NCI-H460 (cell line): ENCODE results near the gene PCDHGA12. TPM values are rescaled to one million over a fixed set of nuclear protein-coding genes. Genes with fewer than 3 reads are reported as not detected.
A peak's percentile ranks its signal among the peaks of the same experiment; 100 is the strongest.

ENCODE experiments used
- DNase-seq: peaks from one replicate; pipeline ENCODE4 v3.0.0-alpha.2; 2016; ENCODE audit warnings: low read depth; ENCODE audit errors: extremely low read depth
- total RNA-seq: library from RNA; depleted of rRNA; stranded (reverse); fragments of >200 nt; shearing (Covaris generic); gene quantifications from 2 replicates; pipeline ENCODE4 v1.2.3, GENCODE V29; 2014; rRNA removed

PCDHGA12 gene
- total RNA-seq, 1 experiment from 2014 or later, result 0.42 TPM

GRCh38 chr5:141437221-141437620 lies 6.9 kb downstream of the PCDHGA12 start:
- no peak for DNase-seq

- no peak for DNase-seq
Measured at GRCh38 chr5:141439411-141440141, 9.3 kb downstream of the PCDHGA12 start.

- no peak for DNase-seq
Measured at GRCh38 chr5:141440341-141440740, 10.0 kb downstream of the PCDHGA12 start.

DNA sequence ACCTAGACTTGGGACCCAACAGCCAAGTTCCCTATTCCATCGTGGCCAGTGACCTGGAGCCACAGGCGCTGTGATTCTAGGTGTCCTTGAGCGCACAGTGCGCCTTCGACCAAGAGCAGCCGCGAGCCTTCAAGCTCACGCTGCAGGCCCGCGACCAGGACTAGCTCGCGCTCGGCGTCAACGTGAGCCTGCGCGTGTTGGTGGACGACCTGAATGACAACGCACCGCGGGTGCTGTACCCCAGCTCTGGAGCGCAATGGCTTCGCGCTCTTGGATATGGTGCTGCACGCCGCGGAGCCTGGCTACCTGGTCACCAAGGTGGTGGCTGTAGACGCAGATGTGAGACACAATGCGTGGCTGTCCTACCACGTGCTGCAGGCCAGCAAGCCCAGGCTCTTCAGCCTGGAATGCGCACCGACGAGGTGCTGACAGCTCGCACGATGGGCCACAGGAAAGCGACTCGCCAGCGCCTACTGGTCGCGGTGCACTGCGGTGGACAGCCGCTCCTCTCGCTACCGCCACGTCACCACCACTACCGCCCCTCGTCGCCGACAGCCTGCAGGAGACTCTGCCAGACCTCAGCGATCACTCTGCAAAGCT lies 11.4 kb downstream of the PCDHGA12 start:
- no peak for DNase-seq

DNA sequence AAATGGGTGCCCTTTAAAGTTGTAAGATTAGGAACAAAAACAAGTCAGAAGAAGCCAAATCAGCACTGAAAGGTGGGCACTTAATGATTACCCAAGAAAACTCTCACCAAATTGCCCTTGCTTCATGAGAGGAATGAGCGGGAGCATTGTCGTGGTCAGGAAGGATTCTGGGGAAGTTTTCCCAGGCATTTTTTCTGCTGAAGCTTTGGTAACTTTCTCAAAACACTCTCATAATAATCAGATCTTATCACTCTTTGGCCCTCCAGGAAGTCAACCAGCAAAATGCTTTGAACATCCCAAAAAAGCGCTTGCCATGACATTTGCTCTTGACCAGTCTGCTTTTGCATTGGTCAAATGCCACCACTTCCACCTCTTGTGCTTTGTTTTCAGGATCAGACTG lies 35.0 kb downstream of the PCDHGA12 start:
- no peak for DNase-seq

- DNase-seq, result peak; percentile 92
Measured at GRCh38 chr5:141475625-141476131, 45.4 kb downstream of the PCDHGA12 start, which contains the start of gene PCDHGC3. Gene PCDHGC3, plus strand, starts transcription at chr5:141475966. Its CDS starts 151 bp downstream, at chr5:141476117.

GRCh38 chr5:141476132-141476911 lies 46.0 kb downstream of the PCDHGA12 start:
- peak; percentile 44 for DNase-seq

DNA sequence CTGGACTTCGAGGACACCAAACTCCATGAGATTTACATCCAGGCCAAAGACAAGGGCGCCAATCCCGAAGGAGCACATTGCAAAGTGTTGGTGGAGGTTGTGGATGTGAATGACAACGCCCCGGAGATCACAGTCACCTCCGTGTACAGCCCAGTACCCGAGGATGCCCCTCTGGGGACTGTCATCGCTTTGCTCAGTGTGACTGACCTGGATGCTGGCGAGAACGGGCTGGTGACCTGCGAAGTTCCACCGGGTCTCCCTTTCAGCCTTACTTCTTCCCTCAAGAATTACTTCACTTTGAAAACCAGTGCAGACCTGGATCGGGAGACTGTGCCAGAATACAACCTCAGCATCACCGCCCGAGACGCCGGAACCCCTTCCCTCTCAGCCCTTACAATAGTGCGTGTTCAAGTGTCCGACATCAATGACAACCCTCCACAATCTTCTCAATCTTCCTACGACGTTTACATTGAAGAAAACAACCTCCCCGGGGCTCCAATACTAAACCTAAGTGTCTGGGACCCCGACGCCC lies 46.8 kb downstream of the PCDHGA12 start:
- no peak for DNase-seq

DNA sequence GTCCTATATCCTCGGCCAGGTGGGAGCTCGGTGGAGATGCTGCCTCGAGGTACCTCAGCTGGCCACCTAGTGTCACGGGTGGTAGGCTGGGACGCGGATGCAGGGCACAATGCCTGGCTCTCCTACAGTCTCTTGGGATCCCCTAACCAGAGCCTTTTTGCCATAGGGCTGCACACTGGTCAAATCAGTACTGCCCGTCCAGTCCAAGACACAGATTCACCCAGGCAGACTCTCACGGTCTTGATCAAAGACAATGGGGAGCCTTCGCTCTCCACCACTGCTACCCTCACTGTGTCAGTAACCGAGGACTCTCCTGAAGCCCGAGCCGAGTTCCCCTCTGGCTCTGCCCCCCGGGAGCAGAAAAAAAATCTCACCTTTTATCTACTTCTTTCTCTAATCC lies 47.5 kb downstream of the PCDHGA12 start:
- no peak for DNase-seq

DNA sequence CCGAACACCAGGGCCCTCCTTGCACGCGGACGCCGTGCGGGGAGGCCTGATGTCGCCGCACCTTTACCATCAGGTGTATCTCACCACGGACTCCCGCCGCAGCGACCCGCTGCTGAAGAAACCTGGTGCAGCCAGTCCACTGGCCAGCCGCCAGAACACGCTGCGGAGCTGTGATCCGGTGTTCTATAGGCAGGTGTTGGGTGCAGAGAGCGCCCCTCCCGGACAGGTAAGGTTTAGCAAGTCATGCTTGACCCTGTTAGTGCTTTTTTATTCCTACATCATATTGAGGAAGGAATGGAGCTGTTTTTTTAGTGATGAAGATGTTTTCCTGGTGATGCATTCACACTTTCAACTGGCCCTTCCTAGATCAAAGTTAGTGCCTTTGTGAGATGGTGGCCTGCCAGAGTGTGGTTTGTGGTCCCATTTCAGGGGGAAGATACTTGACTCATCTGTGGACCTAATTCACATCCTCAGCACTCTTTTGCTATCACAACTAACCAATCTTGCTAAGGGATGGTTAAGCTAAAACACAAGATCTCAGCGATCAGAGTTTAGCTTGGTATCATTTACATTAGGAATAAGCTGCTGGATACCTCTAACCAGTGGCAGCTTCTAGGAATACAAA lies 48.1 kb downstream of the PCDHGA12 start:
- no peak for DNase-seq

DNA sequence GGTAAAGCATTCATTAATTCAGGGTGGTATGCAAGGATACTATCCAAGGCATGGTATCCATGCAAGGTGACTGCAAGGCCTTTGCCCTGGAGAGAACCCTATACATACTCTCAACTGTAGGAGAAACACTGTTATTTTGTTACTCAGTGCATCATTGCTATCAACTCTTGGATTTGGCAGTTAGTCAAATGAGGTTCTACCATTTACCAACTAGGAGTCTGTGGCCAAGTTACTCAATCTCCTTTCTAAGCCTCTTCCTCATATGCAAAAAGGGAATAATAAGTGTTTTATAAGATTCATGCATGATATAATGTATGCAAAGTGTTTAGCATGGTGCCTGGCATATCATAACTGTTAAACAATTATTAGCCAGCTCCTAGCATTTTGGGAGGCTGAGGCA lies 49.5 kb downstream of the PCDHGA12 start:
- no peak for DNase-seq

Other genes starting within 250 kb of the PCDHGA12 start
- 0.32 and 0.69 TPM in 2 replicates for gene PCDHB16, start 248.1 kb upstream of the PCDHGA12 start, total RNA-seq
- gene PCDHB9, start 243.3 kb upstream of the PCDHGA12 start, total RNA-seq, result 0.40 and 0.69 TPM in 2 replicates
- 0.35 and 0.72 TPM in 2 replicates for gene PCDHB10, start 238.2 kb upstream of the PCDHGA12 start, total RNA-seq
- 5.4 and 6.0 TPM in 2 replicates for gene PCDHB11, start 230.9 kb upstream of the PCDHGA12 start, total RNA-seq
- gene PCDHB12, start 221.8 kb upstream of the PCDHGA12 start, total RNA-seq, result 0.75 and 0.99 TPM in 2 replicates
- gene PCDHB13, start 216.6 kb upstream of the PCDHGA12 start, total RNA-seq, result 2.2 and 2.5 TPM in 2 replicates
- gene PCDHB14, start 207.2 kb upstream of the PCDHGA12 start, total RNA-seq, result 2.7 and 2.8 TPM in 2 replicates
- 0.12 and 0.20 TPM in 2 replicates for gene PCDHB15, start 185.1 kb upstream of the PCDHGA12 start, total RNA-seq
- gene SLC25A2, start 126.5 kb upstream of the PCDHGA12 start, total RNA-seq, result not detected in 2 replicates
- gene TAF7, start 109.7 kb upstream of the PCDHGA12 start, total RNA-seq, result 91.7 and 130 TPM in 2 replicates
- gene PCDHGA1, start 100.0 kb upstream of the PCDHGA12 start, total RNA-seq, result 0.72 and 1.6 TPM in 2 replicates
- gene PCDHGA2, start 91.7 kb upstream of the PCDHGA12 start, total RNA-seq, result 0.12 TPM in 2 replicates
- gene PCDHGA3, start 86.7 kb upstream of the PCDHGA12 start, total RNA-seq, result 0.17 TPM in 1 of 2 replicates, not detected in the other
- gene PCDHGB1, start 80.4 kb upstream of the PCDHGA12 start, total RNA-seq, result 1.1 and 2.6 TPM in 2 replicates
- gene PCDHGA4, start 75.5 kb upstream of the PCDHGA12 start, total RNA-seq, result 0.79 and 1.3 TPM in 2 replicates
- 1.8 and 2.0 TPM in 2 replicates for gene PCDHGB2, start 70.5 kb upstream of the PCDHGA12 start, total RNA-seq
- gene PCDHGA5, start 66.3 kb upstream of the PCDHGA12 start, total RNA-seq, result 0.58 and 0.62 TPM in 2 replicates
- 0.52 and 1.1 TPM in 2 replicates for gene PCDHGB3, start 60.3 kb upstream of the PCDHGA12 start, total RNA-seq
- gene PCDHGA6, start 56.6 kb upstream of the PCDHGA12 start, total RNA-seq, result 1.1 and 1.2 TPM in 2 replicates
- gene PCDHGA7, start 47.8 kb upstream of the PCDHGA12 start, total RNA-seq, result 0.54 and 0.55 TPM in 2 replicates
- gene PCDHGB4, start 42.8 kb upstream of the PCDHGA12 start, total RNA-seq, result 5.5 and 5.6 TPM in 2 replicates
- 0.97 and 1.4 TPM in 2 replicates for gene PCDHGA8, start 37.9 kb upstream of the PCDHGA12 start, total RNA-seq
- 0.72 and 1.6 TPM in 2 replicates for gene PCDHGB5, start 32.6 kb upstream of the PCDHGA12 start, total RNA-seq
- 0.92 and 1.6 TPM in 2 replicates for gene PCDHGA9, start 27.7 kb upstream of the PCDHGA12 start, total RNA-seq
- 0.55 and 0.62 TPM in 2 replicates for gene PCDHGB6, start 22.5 kb upstream of the PCDHGA12 start, total RNA-seq
- 5.1 TPM in 2 replicates for gene PCDHGA10, start 17.5 kb upstream of the PCDHGA12 start, total RNA-seq
- gene PCDHGB7, start 12.8 kb upstream of the PCDHGA12 start, total RNA-seq, result 0.79 and 0.89 TPM in 2 replicates
- gene PCDHGA11, start 9.5 kb upstream of the PCDHGA12 start, total RNA-seq, result 0.52 and 0.87 TPM in 2 replicates
- gene PCDHGC3, start 45.5 kb downstream of the PCDHGA12 start, total RNA-seq, result 5.9 and 7.0 TPM in 2 replicates
- gene PCDHGC4, start 54.5 kb downstream of the PCDHGA12 start, total RNA-seq, result 0.12 TPM in 2 replicates
- 0.30 TPM in 1 of 2 replicates, not detected in the other for gene PCDHGC5, start 58.6 kb downstream of the PCDHGA12 start, total RNA-seq
- 24.2 and 26.0 TPM in 2 replicates for gene DIAPH1, start 188.5 kb downstream of the PCDHGA12 start, total RNA-seq
- gene HDAC3, start 206.3 kb downstream of the PCDHGA12 start, total RNA-seq, result 47.7 and 54.5 TPM in 2 replicates
- gene RELL2, start 206.5 kb downstream of the PCDHGA12 start, total RNA-seq, result 1.5 and 2.1 TPM in 2 replicates
- 12.3 and 15.9 TPM in 2 replicates for gene FCHSD1, start 220.9 kb downstream of the PCDHGA12 start, total RNA-seq